ENCODE data around the gene IFT43.

The IFT43 gene

GRCh38 chr14:75980856-75981255, 4.7 kb upstream of the IFT43 start:
- DNase-seq (ENCODE audit: low read depth), result no peak

GRCh38 chr14:75981426-75982265, 3.9 kb upstream of the IFT43 start, which contains the start of gene TGFB3:
TSS of gene TGFB3 (minus strand) at chr14:75981995. CDS start at chr14:75980893, 1,102 bp downstream.
- DNase-seq (ENCODE audit: low read depth), result peak; percentile 96

- DNase-seq (ENCODE audit: low read depth), result peak; percentile 72
These were observed 3.1 kb upstream of the IFT43 start for GRCh38 chr14:75982266-75983018.

GRCh38 chr14:75983019-75983358, 2.6 kb upstream of the IFT43 start:
- DNase-seq (ENCODE audit: low read depth), result no peak

GRCh38 chr14:75984674-75985073, 889 bp upstream of the IFT43 start:
- DNase-seq (ENCODE audit: low read depth), result no peak

- no peak for DNase-seq (ENCODE audit: low read depth)
These were observed 839 bp downstream of the IFT43 start for GRCh38 chr14:75986439-75986765.

- no peak for DNase-seq (ENCODE audit: low read depth)
These were observed 1.8 kb downstream of the IFT43 start for GRCh38 chr14:75987201-75987970.

- peak; percentile 84 for DNase-seq (ENCODE audit: low read depth)
These were observed 3.6 kb downstream of the IFT43 start for GRCh38 chr14:75989134-75989533.

GRCh38 chr14:75990297-75990696, 4.7 kb downstream of the IFT43 start:
- DNase-seq (ENCODE audit: low read depth), result no peak

- no peak for DNase-seq (ENCODE audit: low read depth)
These were observed 6.2 kb downstream of the IFT43 start for GRCh38 chr14:75991753-75992152.

GRCh38 chr14:75993567-75994041, 8.0 kb downstream of the IFT43 start:
- no peak for DNase-seq (ENCODE audit: low read depth)

GRCh38 chr14:75995372-75996041, 9.9 kb downstream of the IFT43 start:
- peak; percentile 38 for DNase-seq (ENCODE audit: low read depth)

GRCh38 chr14:75996488-75996887, 10.9 kb downstream of the IFT43 start:
- DNase-seq (ENCODE audit: low read depth), result no peak

- no peak for DNase-seq (ENCODE audit: low read depth)
These were observed 14.1 kb downstream of the IFT43 start for GRCh38 chr14:75999511-76000190.

GRCh38 chr14:76002383-76002782, 16.8 kb downstream of the IFT43 start:
- no peak for DNase-seq (ENCODE audit: low read depth)

GRCh38 chr14:76006253-76006652, 20.7 kb downstream of the IFT43 start:
- no peak for DNase-seq (ENCODE audit: low read depth)

GRCh38 chr14:76007379-76007778, 21.8 kb downstream of the IFT43 start:
- no peak for DNase-seq (ENCODE audit: low read depth)

- DNase-seq (ENCODE audit: low read depth), result no peak
These were observed 22.3 kb downstream of the IFT43 start for GRCh38 chr14:76007852-76008251.

GRCh38 chr14:76009627-76010026, 24.1 kb downstream of the IFT43 start:
- DNase-seq (ENCODE audit: low read depth), result peak; percentile 16

- DNase-seq (ENCODE audit: low read depth), result no peak
These were observed 26.4 kb downstream of the IFT43 start for GRCh38 chr14:76011930-76012329.

- peak; percentile 12 for DNase-seq (ENCODE audit: low read depth)
These were observed 26.8 kb downstream of the IFT43 start for GRCh38 chr14:76012354-76012753.
